Measurements from ENCODE around the gene ZFHX3. TPM values are rescaled to one million over a fixed set of nuclear protein-coding genes. Genes with fewer than 3 reads are reported as not detected.

Gene ZFHX3
- total and polyA plus RNA-seq, 2 experiments from 2014 or later = 6.7 to 12.2 TPM

DNA sequence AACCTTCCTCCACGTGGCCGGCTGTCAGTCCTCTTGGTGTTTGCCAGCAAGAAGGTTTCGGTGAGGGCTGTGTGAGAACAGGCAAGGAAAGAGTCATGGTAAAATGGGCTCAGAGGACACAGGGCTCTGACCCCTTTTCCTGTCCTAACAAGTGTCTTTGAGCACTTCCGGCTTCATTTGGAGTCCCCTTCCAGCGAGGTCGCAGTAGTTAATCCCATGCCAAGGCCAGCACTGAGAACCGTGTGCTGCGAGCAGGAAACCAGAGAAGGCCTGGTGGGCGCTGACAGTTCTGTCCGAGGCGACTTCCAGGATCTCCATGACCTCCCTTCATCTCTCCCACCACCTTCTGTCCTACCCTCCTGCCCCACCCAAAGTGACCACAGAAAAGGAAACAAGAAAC is 168.1 kb downstream of the ZFHX3 start:
- Histone ChIP-seq H3K27ac (no peak overlapping the region), H3K4me3 (no peak overlapping the region), H3K9me3 (ENCODE audit: low read depth) (no peaks in the 10 kb centered on the region), H3K36me3 (no peaks in the 10 kb centered on the region), H3K27me3 (no peaks in the 10 kb centered on the region), H3K4me1 (ENCODE audit: low read depth) (no peaks in the 10 kb centered on the region)
- DNase-seq (ENCODE audit: low read depth in 1 of 2, low spot score in 1 of 2) = no peak
- TF ChIP-seq, protein P1, sequence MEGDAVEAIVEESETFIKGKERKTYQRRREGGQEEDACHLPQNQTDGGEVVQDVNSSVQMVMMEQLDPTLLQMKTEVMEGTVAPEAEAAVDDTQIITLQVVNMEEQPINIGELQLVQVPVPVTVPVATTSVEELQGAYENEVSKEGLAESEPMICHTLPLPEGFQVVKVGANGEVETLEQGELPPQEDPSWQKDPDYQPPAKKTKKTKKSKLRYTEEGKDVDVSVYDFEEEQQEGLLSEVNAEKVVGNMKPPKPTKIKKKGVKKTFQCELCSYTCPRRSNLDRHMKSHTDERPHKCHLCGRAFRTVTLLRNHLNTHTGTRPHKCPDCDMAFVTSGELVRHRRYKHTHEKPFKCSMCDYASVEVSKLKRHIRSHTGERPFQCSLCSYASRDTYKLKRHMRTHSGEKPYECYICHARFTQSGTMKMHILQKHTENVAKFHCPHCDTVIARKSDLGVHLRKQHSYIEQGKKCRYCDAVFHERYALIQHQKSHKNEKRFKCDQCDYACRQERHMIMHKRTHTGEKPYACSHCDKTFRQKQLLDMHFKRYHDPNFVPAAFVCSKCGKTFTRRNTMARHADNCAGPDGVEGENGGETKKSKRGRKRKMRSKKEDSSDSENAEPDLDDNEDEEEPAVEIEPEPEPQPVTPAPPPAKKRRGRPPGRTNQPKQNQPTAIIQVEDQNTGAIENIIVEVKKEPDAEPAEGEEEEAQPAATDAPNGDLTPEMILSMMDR (IDR thresholded peaks at IDR 0.05; ENCODE audit: low read depth, low read length) = no peak

DNA sequence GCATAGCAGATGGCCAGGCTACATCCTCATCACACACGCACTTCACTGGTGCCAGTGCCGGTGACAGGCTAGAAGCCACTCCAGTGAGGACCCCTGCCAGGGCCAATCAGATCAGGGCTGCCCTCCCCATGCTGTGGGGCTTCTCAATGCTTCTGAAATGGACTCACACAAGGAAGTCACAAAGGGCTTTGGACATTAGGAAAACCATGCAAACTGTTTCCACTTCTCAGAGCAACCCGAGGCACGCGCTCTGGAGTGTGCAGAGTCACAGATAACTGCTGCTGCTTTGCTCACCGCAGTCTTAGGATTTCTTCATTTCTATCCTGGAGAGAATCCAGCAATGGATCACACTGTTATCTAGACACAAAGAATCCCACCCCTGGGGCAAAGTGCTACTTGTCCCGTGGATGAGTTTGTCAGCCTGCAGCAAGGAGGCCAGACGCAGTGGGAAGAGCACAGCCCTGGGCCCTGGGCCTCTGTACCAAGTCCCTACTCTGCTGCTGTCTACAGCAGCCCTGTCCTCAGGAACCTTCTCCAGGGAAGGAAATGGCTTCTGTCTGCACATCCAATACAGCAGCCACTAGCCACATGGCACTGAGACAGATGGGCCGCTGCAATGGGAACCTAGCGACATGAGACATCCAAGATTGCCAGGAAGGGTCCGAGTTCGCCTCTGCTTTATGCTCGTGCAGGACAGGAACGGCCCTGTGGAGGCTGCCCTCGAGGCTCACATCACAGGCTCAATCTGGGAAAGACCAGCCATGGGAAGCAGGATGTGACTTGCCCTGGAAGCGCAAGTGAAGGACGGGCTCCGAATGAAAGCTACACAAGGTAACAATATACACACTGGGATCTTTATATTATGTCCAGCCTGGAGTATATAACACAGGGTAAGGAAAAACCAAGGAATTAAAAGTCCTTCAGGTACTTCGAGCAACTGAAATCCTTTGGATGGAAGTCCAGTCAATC is 169.3 kb downstream of the ZFHX3 start:
- Histone ChIP-seq H3K4me1 (ENCODE audit: low read depth) (no peaks in the 10 kb centered on the region), H3K27me3 (no peaks in the 10 kb centered on the region), H3K9me3 (ENCODE audit: low read depth) (no peaks in the 10 kb centered on the region), H3K27ac (peak overlapping the region; percentile 49), H3K4me3 (no peak overlapping the region), H3K36me3 (no peaks in the 10 kb centered on the region)
- peak; percentile 45 to 91 for DNase-seq (ENCODE audit: low read depth in 1 of 2, low spot score in 1 of 2)
- TF ChIP-seq, protein P1 (IDR thresholded peaks at IDR 0.05; ENCODE audit: low read depth, low read length) = no peak

DNA sequence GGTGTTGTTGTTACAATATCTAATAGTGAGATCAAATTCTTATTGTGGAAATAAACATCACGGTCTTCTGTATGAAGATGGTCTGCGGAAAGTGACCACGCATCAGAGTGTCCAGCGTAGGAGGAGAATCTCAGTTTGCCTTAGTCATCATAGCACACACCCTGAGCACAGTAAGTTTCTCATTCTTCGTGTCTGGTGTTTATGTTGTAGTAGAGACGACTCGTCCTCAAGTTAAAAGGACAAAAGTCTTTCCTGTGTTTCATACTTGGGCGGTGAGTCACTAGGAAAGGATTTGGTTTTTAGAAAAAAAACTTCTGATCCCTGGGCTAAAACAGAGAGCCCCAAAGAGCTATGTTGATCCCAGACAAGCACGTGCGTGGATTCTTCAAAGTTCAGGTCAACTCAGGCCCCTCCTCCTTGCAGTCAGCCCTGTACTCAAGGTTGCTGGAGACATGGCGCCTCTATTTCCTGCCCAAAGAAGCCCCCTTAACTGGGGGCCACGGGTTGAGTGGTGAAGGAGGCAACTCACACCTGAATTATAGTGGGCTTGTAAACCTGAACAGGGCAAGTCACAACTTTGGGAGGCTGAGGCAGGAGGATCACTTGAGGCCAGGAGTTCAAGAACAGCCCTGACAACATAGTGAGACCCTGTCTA is 170.4 kb downstream of the ZFHX3 start:
- no peaks in the 10 kb centered on the region for H3K27me3 ChIP-seq
- H3K4me1 ChIP-seq (ENCODE audit: low read depth) = no peaks in the 10 kb centered on the region
- peak in 1 of 2 donors; percentile 75 for DNase-seq (ENCODE audit: low read depth in 1 of 2, low spot score in 1 of 2)
- H3K9me3 ChIP-seq (ENCODE audit: low read depth) = no peaks in the 10 kb centered on the region
- H3K4me3 ChIP-seq = no peak overlapping the region
- no peak overlapping the region for H3K27ac ChIP-seq
- no peaks in the 10 kb centered on the region for H3K36me3 ChIP-seq
- TF ChIP-seq, protein P1 (IDR thresholded peaks at IDR 0.05; ENCODE audit: low read depth, low read length) = no peak

GRCh38 chr16:72876981-72877373 is 171.0 kb downstream of the ZFHX3 start:
- Histone ChIP-seq H3K9me3 (ENCODE audit: low read depth) (no peaks in the 10 kb centered on the region), H3K4me1 (ENCODE audit: low read depth) (no peaks in the 10 kb centered on the region), H3K27ac (no peak overlapping the region), H3K36me3 (no peaks in the 10 kb centered on the region), H3K4me3 (no peak overlapping the region), H3K27me3 (no peaks in the 10 kb centered on the region)
- TF ChIP-seq, protein P1 (IDR thresholded peaks at IDR 0.05; ENCODE audit: low read depth, low read length) = no peak
- peak in 1 of 2 donors; percentile 46 for DNase-seq (ENCODE audit: low read depth in 1 of 2, low spot score in 1 of 2)

DNA sequence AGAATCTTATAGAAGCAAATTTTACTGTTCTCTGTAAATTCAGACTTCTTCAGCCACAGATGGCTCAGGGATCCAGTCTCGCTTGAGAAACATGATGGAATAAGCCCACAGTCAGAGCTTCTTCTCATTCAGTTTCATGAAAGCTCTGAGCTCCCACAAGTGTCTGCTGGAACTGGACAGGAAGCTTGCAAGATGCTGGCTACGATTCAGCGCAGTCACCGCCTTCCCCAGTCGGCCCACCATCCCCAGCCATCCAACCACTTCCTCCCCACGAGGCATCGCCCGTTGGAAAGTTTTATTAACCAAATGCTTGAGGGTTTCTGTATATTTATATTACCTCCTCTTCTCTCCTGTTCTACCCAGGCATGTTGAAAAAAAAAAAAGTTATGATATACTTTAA is 171.7 kb downstream of the ZFHX3 start:
- no peak overlapping the region for H3K4me3 ChIP-seq
- TF ChIP-seq, protein P1 (IDR thresholded peaks at IDR 0.05; ENCODE audit: low read depth, low read length) = no peak
- H3K36me3 ChIP-seq = no peaks in the 10 kb centered on the region
- no peaks in the 10 kb centered on the region for H3K27me3 ChIP-seq
- peak in 1 of 2 donors; percentile 94 for DNase-seq (ENCODE audit: low read depth in 1 of 2, low spot score in 1 of 2)
- H3K9me3 ChIP-seq (ENCODE audit: low read depth) = no peaks in the 10 kb centered on the region
- H3K4me1 ChIP-seq (ENCODE audit: low read depth) = no peaks in the 10 kb centered on the region
- no peak overlapping the region for H3K27ac ChIP-seq

Measured in cardiac muscle cell (in vitro differentiated cells and primary cell).